RWPE2 (cell line): ENCODE data around the gene TSC22D4.
"Not testable (repeated sequence)": the region's sequence is repeated elsewhere in the genome, so short reads cannot be mapped to it uniquely, and the experiment has no call there.

Experiments
- ATAC-seq: fragments of 200-7000 bp; cut with Tn5 transposase; 3 replicates; pipeline ENCODE4 v1.9.1; 2021; ENCODE audit warnings: low read depth
- DNase-seq: peaks from one replicate; pipeline ENCODE4 v3.0.0-alpha.2; 2020; ENCODE audit warnings: low spot score
- H3K27ac ChIP-seq: fragments of 450-650 bp; 2 replicates; pipeline ENCODE4 v1.5.1; 2017; ENCODE audit warnings: mild to moderate bottlenecking; ENCODE audit not compliant: poor library complexity, severe bottlenecking
- H3K27me3 ChIP-seq: fragments of 250-450 bp; sonication (Bioruptor Pico); 2 replicates; pipeline ENCODE4 v1.5.1; 2021; ENCODE audit warnings: mild to moderate bottlenecking, moderate library complexity; ENCODE audit not compliant: insufficient read depth, poor library complexity, severe bottlenecking
- H3K36me3 ChIP-seq: fragments of 250-450 bp; sonication (Bioruptor Pico); 2 replicates; pipeline ENCODE4 v1.5.1; 2020; ENCODE audit warnings: low read depth, mild to moderate bottlenecking, moderate library complexity
- H3K4me1 ChIP-seq: fragments of 250-450 bp; sonication (Bioruptor Pico); 2 replicates; pipeline ENCODE4 v1.5.1; 2021; ENCODE audit warnings: mild to moderate bottlenecking, moderate library complexity; ENCODE audit not compliant: insufficient read depth, poor library complexity, severe bottlenecking
- H3K4me3 ChIP-seq: fragments of 250-450 bp; sonication (Bioruptor Pico); 2 replicates; pipeline ENCODE4 v1.5.1; 2021; ENCODE audit warnings: mild to moderate bottlenecking, moderate library complexity; ENCODE audit not compliant: severe bottlenecking
- H3K9me3 ChIP-seq: fragments of 250-450 bp; sonication (Bioruptor Pico); 2 replicates; pipeline ENCODE4 v1.5.1; 2021; ENCODE audit warnings: mild to moderate bottlenecking, moderate library complexity; ENCODE audit not compliant: severe bottlenecking
- CTCF ChIP-seq: fragments of 450-650 bp; IDR thresholded peaks from one replicate; pipeline ENCODE4 v1.5.1; 2017; ENCODE audit warnings: mild to moderate bottlenecking, moderate library complexity; ENCODE audit not compliant: poor library complexity, severe bottlenecking

Gene TSC22D4

GRCh38 chr7:100464210-100464660, 14.8 kb downstream of the TSC22D4 start, which contains the start of gene SPACDR:
Gene SPACDR (minus strand): TSS chr7:100464260. CDS start chr7:100464025, 235 bp downstream.
- H3K4me1 ChIP-seq: no peaks in the 10 kb centered on the region
- no peak within 1 kb of the TSS for H3K27ac ChIP-seq
- DNase-seq (no peak), ATAC-seq (0 out of 3 replicates have a peak, but pooled peaks have one; percentile 16)
- no peaks in the 10 kb centered on the region for H3K9me3 ChIP-seq
- H3K36me3 ChIP-seq: 0 out of 2 replicates have a peak, but pooled peaks cover 5% of the 10 kb centered on the region
- H3K27me3 ChIP-seq: no peaks in the 10 kb centered on the region
- no peak for TF ChIP-seq CTCF
- H3K4me3 ChIP-seq: no peak within 1 kb of the TSS

- no peaks in the 10 kb centered on the region for H3K27me3 ChIP-seq
- no peak for DNase-seq
- TF ChIP-seq CTCF: no peak
- H3K4me3 ChIP-seq: no peak overlapping the region
- no peak overlapping the region for H3K27ac ChIP-seq
- no peak for ATAC-seq
- H3K36me3 ChIP-seq: no peaks in the 10 kb centered on the region
- no peaks in the 10 kb centered on the region for H3K4me1 ChIP-seq
- H3K9me3 ChIP-seq: no peaks in the 10 kb centered on the region
Measured at GRCh38 chr7:100457033-100457432, 22.0 kb downstream of the TSC22D4 start.

GRCh38 chr7:100456562-100456961, 22.5 kb downstream of the TSC22D4 start:
- H3K36me3 ChIP-seq: no peaks in the 10 kb centered on the region
- no peak for DNase-seq
- no peak for ATAC-seq
- no peak overlapping the region for H3K27ac ChIP-seq
- no peaks in the 10 kb centered on the region for H3K27me3 ChIP-seq
- H3K4me1 ChIP-seq: no peaks in the 10 kb centered on the region
- TF ChIP-seq CTCF: no peak
- H3K4me3 ChIP-seq: no peak overlapping the region
- H3K9me3 ChIP-seq: no peaks in the 10 kb centered on the region

- H3K27ac ChIP-seq: no peak overlapping the region
- TF ChIP-seq CTCF: no peak
- H3K4me1 ChIP-seq: no peaks in the 10 kb centered on the region
- H3K9me3 ChIP-seq: no peaks in the 10 kb centered on the region
- H3K4me3 ChIP-seq: no peak overlapping the region
- DNase-seq: no peak
- no peak for ATAC-seq
- H3K36me3 ChIP-seq: no peaks in the 10 kb centered on the region
- no peaks in the 10 kb centered on the region for H3K27me3 ChIP-seq
Measured at GRCh38 chr7:100455206-100455605, 23.8 kb downstream of the TSC22D4 start.

DNA sequence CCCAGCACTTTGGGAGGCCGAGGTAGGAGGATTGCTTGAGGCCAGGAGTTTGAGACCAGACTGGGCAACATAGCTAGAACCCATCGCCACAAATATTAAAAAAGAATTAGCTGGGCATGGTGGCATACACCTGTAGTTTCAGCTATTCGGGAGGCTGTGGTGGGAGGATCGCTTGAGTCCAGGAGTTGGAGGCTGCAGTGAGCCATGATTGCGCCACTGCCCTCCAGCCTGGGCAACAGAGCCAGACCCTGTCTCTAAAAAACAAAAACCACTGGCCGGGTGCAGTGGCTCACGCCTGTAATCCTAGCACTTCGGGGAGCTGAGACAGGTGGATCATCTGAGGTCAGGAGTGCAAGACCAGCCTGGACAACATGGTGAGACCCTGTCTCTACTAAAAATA, 25.2 kb downstream of the TSC22D4 start:
- not testable (repeated sequence) for H3K36me3 ChIP-seq, DNase-seq, ATAC-seq, H3K27me3 ChIP-seq, H3K4me1 ChIP-seq, H3K4me3 ChIP-seq, H3K27ac ChIP-seq, H3K9me3 ChIP-seq
